ENCODE measurements around the gene CLSTN2.

CLSTN2 gene

GRCh38 chr3:140505213-140505612, 570.2 kb downstream of the CLSTN2 start:
- Histone ChIP-seq H2BK12ac (ENCODE audit: low read length in 2 of 2) (no peak overlapping the region), H2BK5ac (ENCODE audit: low read depth, low read length, poor library complexity, severe bottlenecking) (no peak overlapping the region), H3K27ac (ENCODE audit: low read length, poor library complexity, severe bottlenecking) (no peak overlapping the region), H3K18ac (ENCODE audit: low read depth in 1 of 2, low read length in 2 of 2) (no peak overlapping the region), H3K4ac (ENCODE audit: low read depth in 1 of 2, low read length in 2 of 2) (no peak overlapping the region), H2BK15ac (ENCODE audit: low read depth, poor library complexity, severe bottlenecking) (no peak overlapping the region), H3K4me1 (ENCODE audit: control insufficient read depth, insufficient read depth, low read depth, low read length) (peaks cover 7% of the 10 kb centered on the region), H3K4me2 (ENCODE audit: low read length, poor library complexity, severe bottlenecking) (no peak overlapping the region), H3K23ac (ENCODE audit: low read length in 2 of 2) (no peak overlapping the region), H2BK120ac (ENCODE audit: low read depth, low read length) (no peak overlapping the region), H3K27me3 (ENCODE audit: control insufficient read depth in 1 of 2, insufficient read depth in 1 of 2, low read length in 2 of 2) (peaks cover 0 to 10% of the 10 kb centered on the region in 2 experiments), H2AK5ac (ENCODE audit: low read length, severe bottlenecking) (no peak overlapping the region), H3K9ac (ENCODE audit: low read length) (no peak overlapping the region), H3K9me3 (ENCODE audit: control insufficient read depth, low read length) (no peaks in the 10 kb centered on the region), H3K79me1 (replicated peaks; ENCODE audit: low read length, poor library complexity, severe bottlenecking) (no peaks in the 10 kb centered on the region), H2AFZ (ENCODE audit: low read depth, low read length) (no peak overlapping the region), H4K91ac (ENCODE audit: low read length) (no peak overlapping the region), H3K36me3 (ENCODE audit: control insufficient read depth in 1 of 2, insufficient read depth in 2 of 2, low read depth in 1 of 2, low read length in 2 of 2) (peaks cover 0 to 2% of the 10 kb centered on the region in 2 experiments), H3K4me3 (ENCODE audit: insufficient read depth in 1 of 2, low read depth in 1 of 2, low read length in 2 of 2) (no peak overlapping the region), H4K8ac (ENCODE audit: low read length) (no peak overlapping the region), H3K14ac (ENCODE audit: low read length in 2 of 2) (no peak overlapping the region)
- WGBS: 20% methylated on average over 1 of the region's 3 CpGs
- no peak for DNase-seq

GRCh38 chr3:140505876-140506275, 570.9 kb downstream of the CLSTN2 start:
- WGBS: 44% methylated on average over 2 of the region's 4 CpGs
- H3K14ac ChIP-seq (ENCODE audit: low read length in 2 of 2): no peak overlapping the region

GRCh38 chr3:140508550-140508949, 573.6 kb downstream of the CLSTN2 start:
- H3K4me2 ChIP-seq (ENCODE audit: low read length, poor library complexity, severe bottlenecking): no peak overlapping the region
- peaks cover 0 to 2% of the 10 kb centered on the region in 2 experiments for H3K36me3 ChIP-seq (ENCODE audit: control insufficient read depth in 1 of 2, insufficient read depth in 2 of 2, low read depth in 1 of 2, low read length in 2 of 2)
- H3K14ac ChIP-seq (ENCODE audit: low read length in 2 of 2): no peak overlapping the region
- no peak overlapping the region for H4K8ac ChIP-seq (ENCODE audit: low read length)
- no peak overlapping the region for H3K4ac ChIP-seq (ENCODE audit: low read depth in 1 of 2, low read length in 2 of 2)
- H3K18ac ChIP-seq (ENCODE audit: low read depth in 1 of 2, low read length in 2 of 2): no peak overlapping the region
- peaks cover 0 to 10% of the 10 kb centered on the region in 2 experiments for H3K27me3 ChIP-seq (ENCODE audit: control insufficient read depth in 1 of 2, insufficient read depth in 1 of 2, low read length in 2 of 2)
- H3K4me3 ChIP-seq (ENCODE audit: insufficient read depth in 1 of 2, low read depth in 1 of 2, low read length in 2 of 2): no peak overlapping the region
- no peaks in the 10 kb centered on the region for H3K9me3 ChIP-seq (ENCODE audit: control insufficient read depth, low read length)
- no peaks in the 10 kb centered on the region for H3K79me1 ChIP-seq (replicated peaks; ENCODE audit: low read length, poor library complexity, severe bottlenecking)
- no peak overlapping the region for H2BK12ac ChIP-seq (ENCODE audit: low read length in 2 of 2)
- H2BK15ac ChIP-seq (ENCODE audit: low read depth, poor library complexity, severe bottlenecking): no peak overlapping the region
- 84% methylated on average over 3 of the region's 3 CpGs for WGBS
- H3K4me1 ChIP-seq (ENCODE audit: control insufficient read depth, insufficient read depth, low read depth, low read length): peaks cover 3% of the 10 kb centered on the region
- H2AFZ ChIP-seq (ENCODE audit: low read depth, low read length): no peak overlapping the region
- H3K23ac ChIP-seq (ENCODE audit: low read length in 2 of 2): no peak overlapping the region
- no peak overlapping the region for H2BK120ac ChIP-seq (ENCODE audit: low read depth, low read length)
- H2BK5ac ChIP-seq (ENCODE audit: low read depth, low read length, poor library complexity, severe bottlenecking): no peak overlapping the region
- no peak for DNase-seq
- no peak overlapping the region for H3K27ac ChIP-seq (ENCODE audit: low read length, poor library complexity, severe bottlenecking)
- H4K91ac ChIP-seq (ENCODE audit: low read length): no peak overlapping the region
- no peak overlapping the region for H3K9ac ChIP-seq (ENCODE audit: low read length)
- no peak overlapping the region for H2AK5ac ChIP-seq (ENCODE audit: low read length, severe bottlenecking)

More at GRCh38 chr3:140505876-140506275, 570.9 kb downstream of the CLSTN2 start:
- Histone ChIP-seq H2AFZ (ENCODE audit: low read depth, low read length) (no peak overlapping the region), H2BK15ac (ENCODE audit: low read depth, poor library complexity, severe bottlenecking) (no peak overlapping the region), H3K4me3 (ENCODE audit: insufficient read depth in 1 of 2, low read depth in 1 of 2, low read length in 2 of 2) (no peak overlapping the region), H2BK120ac (ENCODE audit: low read depth, low read length) (no peak overlapping the region), H3K4me2 (ENCODE audit: low read length, poor library complexity, severe bottlenecking) (no peak overlapping the region), H3K36me3 (ENCODE audit: control insufficient read depth in 1 of 2, insufficient read depth in 2 of 2, low read depth in 1 of 2, low read length in 2 of 2) (peaks cover 0 to 2% of the 10 kb centered on the region in 2 experiments), H3K27ac (ENCODE audit: low read length, poor library complexity, severe bottlenecking) (no peak overlapping the region), H3K4me1 (ENCODE audit: control insufficient read depth, insufficient read depth, low read depth, low read length) (peaks cover 6% of the 10 kb centered on the region), H3K27me3 (ENCODE audit: control insufficient read depth in 1 of 2, insufficient read depth in 1 of 2, low read length in 2 of 2) (peaks cover 0 to 10% of the 10 kb centered on the region in 2 experiments), H2AK5ac (ENCODE audit: low read length, severe bottlenecking) (peak overlapping the region; percentile 59), H3K9me3 (ENCODE audit: control insufficient read depth, low read length) (no peaks in the 10 kb centered on the region), H3K23ac (ENCODE audit: low read length in 2 of 2) (no peak overlapping the region), H3K9ac (ENCODE audit: low read length) (no peak overlapping the region), H4K91ac (ENCODE audit: low read length) (no peak overlapping the region), H3K79me1 (replicated peaks; ENCODE audit: low read length, poor library complexity, severe bottlenecking) (no peaks in the 10 kb centered on the region), H4K8ac (ENCODE audit: low read length) (no peak overlapping the region), H3K4ac (ENCODE audit: low read depth in 1 of 2, low read length in 2 of 2) (no peak overlapping the region), H3K18ac (ENCODE audit: low read depth in 1 of 2, low read length in 2 of 2) (no peak overlapping the region), H2BK12ac (ENCODE audit: low read length in 2 of 2) (no peak overlapping the region), H2BK5ac (ENCODE audit: low read depth, low read length, poor library complexity, severe bottlenecking) (no peak overlapping the region)
- no peak for DNase-seq

GRCh38 chr3:140509534-140509933, 574.5 kb downstream of the CLSTN2 start:
- H3K4me2 ChIP-seq (ENCODE audit: low read length, poor library complexity, severe bottlenecking): no peak overlapping the region
- no peak overlapping the region for H3K18ac ChIP-seq (ENCODE audit: low read depth in 1 of 2, low read length in 2 of 2)
- no peak overlapping the region for H3K4me3 ChIP-seq (ENCODE audit: insufficient read depth in 1 of 2, low read depth in 1 of 2, low read length in 2 of 2)
- H3K9me3 ChIP-seq (ENCODE audit: control insufficient read depth, low read length): no peaks in the 10 kb centered on the region
- H3K4ac ChIP-seq (ENCODE audit: low read depth in 1 of 2, low read length in 2 of 2): no peak overlapping the region
- no peak overlapping the region for H4K8ac ChIP-seq (ENCODE audit: low read length)
- H3K27me3 ChIP-seq (ENCODE audit: control insufficient read depth in 1 of 2, insufficient read depth in 1 of 2, low read length in 2 of 2): peaks cover 0 to 10% of the 10 kb centered on the region in 2 experiments
- no peak overlapping the region for H2BK15ac ChIP-seq (ENCODE audit: low read depth, poor library complexity, severe bottlenecking)
- no peak overlapping the region for H3K23ac ChIP-seq (ENCODE audit: low read length in 2 of 2)
- no peaks in the 10 kb centered on the region for H3K79me1 ChIP-seq (replicated peaks; ENCODE audit: low read length, poor library complexity, severe bottlenecking)
- H2BK12ac ChIP-seq (ENCODE audit: low read length in 2 of 2): no peak overlapping the region
- H4K91ac ChIP-seq (ENCODE audit: low read length): no peak overlapping the region
- H3K14ac ChIP-seq (ENCODE audit: low read length in 2 of 2): no peak overlapping the region
- H2AK5ac ChIP-seq (ENCODE audit: low read length, severe bottlenecking): no peak overlapping the region
- DNase-seq: no peak
- H3K9ac ChIP-seq (ENCODE audit: low read length): no peak overlapping the region
- H2AFZ ChIP-seq (ENCODE audit: low read depth, low read length): no peak overlapping the region
- H3K4me1 ChIP-seq (ENCODE audit: control insufficient read depth, insufficient read depth, low read depth, low read length): peaks cover 3% of the 10 kb centered on the region
- no peak overlapping the region for H2BK120ac ChIP-seq (ENCODE audit: low read depth, low read length)
- H3K36me3 ChIP-seq (ENCODE audit: control insufficient read depth in 1 of 2, insufficient read depth in 2 of 2, low read depth in 1 of 2, low read length in 2 of 2): peaks cover 0 to 2% of the 10 kb centered on the region in 2 experiments
- WGBS: 0% methylated on average over 1 of the region's 2 CpGs
- H3K27ac ChIP-seq (ENCODE audit: low read length, poor library complexity, severe bottlenecking): no peak overlapping the region
- no peak overlapping the region for H2BK5ac ChIP-seq (ENCODE audit: low read depth, low read length, poor library complexity, severe bottlenecking)
